Measurements from ENCODE around the gene GCNT2.

Gene GCNT2

GRCh38 chr6:10589429-10589727, 68.2 kb downstream of the GCNT2 start:
- TF ChIP-seq CTCF (IDR thresholded peaks at IDR 0.05): no peak

- no peak for TF ChIP-seq CTCF (IDR thresholded peaks at IDR 0.05)
Observed at GRCh38 chr6:10589983-10590382, 68.8 kb downstream of the GCNT2 start.

GRCh38 chr6:10591422-10592160, 70.4 kb downstream of the GCNT2 start:
- no peak for TF ChIP-seq CTCF (IDR thresholded peaks at IDR 0.05)

- no peak for TF ChIP-seq CTCF (IDR thresholded peaks at IDR 0.05)
Observed at GRCh38 chr6:10595731-10596664, 74.8 kb downstream of the GCNT2 start.

GRCh38 chr6:10597499-10598001, 76.4 kb downstream of the GCNT2 start:
- TF ChIP-seq CTCF (IDR thresholded peaks at IDR 0.05): no peak

GRCh38 chr6:10598084-10598960, 77.2 kb downstream of the GCNT2 start:
- TF ChIP-seq CTCF (IDR thresholded peaks at IDR 0.05): no peak

- no peak for TF ChIP-seq CTCF (IDR thresholded peaks at IDR 0.05)
Observed at GRCh38 chr6:10599046-10599445, 77.9 kb downstream of the GCNT2 start.
